Measurements from ENCODE around the gene C14orf180. TPM values are rescaled to one million over a fixed set of nuclear protein-coding genes. Genes with fewer than 3 reads are reported as not detected.

Gene C14orf180
- total RNA-seq, 1 experiment from 2014 or later: not detected

- Histone ChIP-seq H4K20me1 (ENCODE audit: insufficient read depth) (no peaks in the 10 kb centered on the region), H3K79me2 (ENCODE audit: low read depth) (no peaks in the 10 kb centered on the region), H3K27ac (no peak overlapping the region), H3F3A (ENCODE audit: insufficient read depth, low read depth) (no peaks in the 10 kb centered on the region), H3K4me3 (no peak overlapping the region), H3K27me3 (ENCODE audit: insufficient read depth, low read depth) (peaks cover 86% of the 10 kb centered on the region), H3K9me2 (ENCODE audit: insufficient read depth) (no peaks in the 10 kb centered on the region), H3K9me3 (ENCODE audit: insufficient read depth, low read depth) (no peaks in the 10 kb centered on the region), H2AFZ (no peak overlapping the region), H3K36me3 (ENCODE audit: low read depth) (no peaks in the 10 kb centered on the region), H3K4me1 (replicated peaks; ENCODE audit: insufficient read depth) (no peaks in the 10 kb centered on the region), H3K4me2 (no peak overlapping the region)
- ChIA-PET CTCF (no interaction called here), POLR2A (ENCODE audit: unreplicated experiment) (no interaction called here)
- BruUV-seq (replicated peaks): no TSS peak
- no peak for DNase-seq
- intact Hi-C loops (cut with micrococcal nuclease; ENCODE audit: unreplicated experiment): no loop called here
- TF ChIP-seq, protein P1, sequence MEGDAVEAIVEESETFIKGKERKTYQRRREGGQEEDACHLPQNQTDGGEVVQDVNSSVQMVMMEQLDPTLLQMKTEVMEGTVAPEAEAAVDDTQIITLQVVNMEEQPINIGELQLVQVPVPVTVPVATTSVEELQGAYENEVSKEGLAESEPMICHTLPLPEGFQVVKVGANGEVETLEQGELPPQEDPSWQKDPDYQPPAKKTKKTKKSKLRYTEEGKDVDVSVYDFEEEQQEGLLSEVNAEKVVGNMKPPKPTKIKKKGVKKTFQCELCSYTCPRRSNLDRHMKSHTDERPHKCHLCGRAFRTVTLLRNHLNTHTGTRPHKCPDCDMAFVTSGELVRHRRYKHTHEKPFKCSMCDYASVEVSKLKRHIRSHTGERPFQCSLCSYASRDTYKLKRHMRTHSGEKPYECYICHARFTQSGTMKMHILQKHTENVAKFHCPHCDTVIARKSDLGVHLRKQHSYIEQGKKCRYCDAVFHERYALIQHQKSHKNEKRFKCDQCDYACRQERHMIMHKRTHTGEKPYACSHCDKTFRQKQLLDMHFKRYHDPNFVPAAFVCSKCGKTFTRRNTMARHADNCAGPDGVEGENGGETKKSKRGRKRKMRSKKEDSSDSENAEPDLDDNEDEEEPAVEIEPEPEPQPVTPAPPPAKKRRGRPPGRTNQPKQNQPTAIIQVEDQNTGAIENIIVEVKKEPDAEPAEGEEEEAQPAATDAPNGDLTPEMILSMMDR (conservative IDR thresholded peaks at IDR 0.05): no peak
Observed at GRCh38 chr14:104537613-104537988, 42.0 kb upstream of the C14orf180 start.

GRCh38 chr14:104541905-104542465 lies 37.6 kb upstream of the C14orf180 start:
- Histone ChIP-seq H3K9me3 (ENCODE audit: insufficient read depth, low read depth) (no peaks in the 10 kb centered on the region), H3K4me3 (no peak overlapping the region), H3K36me3 (ENCODE audit: low read depth) (no peaks in the 10 kb centered on the region), H3K4me1 (replicated peaks; ENCODE audit: insufficient read depth) (no peaks in the 10 kb centered on the region), H3K4me2 (no peak overlapping the region), H3K9me2 (ENCODE audit: insufficient read depth) (no peaks in the 10 kb centered on the region), H2AFZ (no peak overlapping the region), H3K27ac (no peak overlapping the region), H4K20me1 (ENCODE audit: insufficient read depth) (no peaks in the 10 kb centered on the region), H3K79me2 (ENCODE audit: low read depth) (no peaks in the 10 kb centered on the region), H3K27me3 (ENCODE audit: insufficient read depth, low read depth) (peaks cover 89% of the 10 kb centered on the region), H3F3A (ENCODE audit: insufficient read depth, low read depth) (no peaks in the 10 kb centered on the region)
- TF ChIP-seq, protein P1 (conservative IDR thresholded peaks at IDR 0.05): no peak
- TF ChIP-seq EZH2 (IDR thresholded peaks at IDR 0.05; ENCODE audit: low read depth): no peak
- BruUV-seq (replicated peaks): no TSS peak
- CTCF ChIA-PET: no interaction called here
- POLR2A ChIA-PET (ENCODE audit: unreplicated experiment): no interaction called here
- DNase-seq: no peak
- intact Hi-C loops (cut with micrococcal nuclease; ENCODE audit: unreplicated experiment): no loop called here

DNA sequence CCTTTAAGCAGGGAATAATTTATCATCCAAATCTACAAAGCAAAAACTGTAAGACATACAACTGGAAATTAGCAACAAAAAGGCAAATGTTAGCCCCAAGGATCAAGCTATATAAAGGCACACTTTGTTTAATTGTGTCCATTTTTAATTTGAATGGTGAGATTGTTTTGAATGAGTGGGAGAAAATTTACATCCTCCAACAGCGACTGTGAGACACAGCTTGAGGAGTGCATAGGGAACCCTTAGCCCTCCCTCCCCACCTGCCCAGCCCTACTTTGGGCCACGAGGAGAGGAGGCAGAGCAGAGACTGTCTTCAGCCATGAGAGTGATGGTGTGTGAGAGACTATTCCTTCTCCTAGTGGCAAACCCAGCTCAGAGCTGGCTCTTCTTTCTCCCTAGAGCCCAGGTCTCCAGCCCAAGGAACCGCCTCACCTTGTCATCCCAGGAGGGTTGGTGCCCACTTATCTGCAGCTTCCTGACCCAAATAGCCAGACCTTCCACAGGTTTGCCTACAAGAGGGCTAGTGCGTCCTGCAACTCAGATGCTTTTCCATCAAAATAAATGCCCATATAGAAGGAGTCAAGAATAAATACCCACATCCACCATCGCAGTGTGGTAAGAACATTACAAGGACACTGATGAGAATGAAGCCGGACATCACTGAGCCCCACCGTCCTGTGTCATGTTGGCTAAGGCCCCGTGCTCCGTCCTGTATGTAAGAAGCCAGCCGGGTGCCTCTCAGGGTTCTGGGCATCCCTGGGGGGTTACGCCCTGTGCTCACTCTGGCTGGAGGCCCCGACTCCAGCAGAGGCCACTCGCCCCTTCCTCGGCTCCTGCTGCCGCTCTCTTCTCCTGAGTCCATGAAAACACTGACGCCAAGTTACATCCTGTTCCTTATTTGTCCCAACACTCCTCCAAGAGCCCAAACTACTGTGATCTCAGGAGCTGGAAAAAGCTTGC lies 36.4 kb upstream of the C14orf180 start:
- ChIA-PET POLR2A (ENCODE audit: unreplicated experiment) (no interaction called here), CTCF (no interaction called here)
- BruUV-seq (replicated peaks): no TSS peak
- Histone ChIP-seq H3K27ac (no peak overlapping the region), H3K79me2 (ENCODE audit: low read depth) (no peaks in the 10 kb centered on the region), H3F3A (ENCODE audit: insufficient read depth, low read depth) (no peaks in the 10 kb centered on the region), H3K27me3 (ENCODE audit: insufficient read depth, low read depth) (peaks cover 88% of the 10 kb centered on the region), H4K20me1 (ENCODE audit: insufficient read depth) (no peaks in the 10 kb centered on the region), H3K9me2 (ENCODE audit: insufficient read depth) (no peaks in the 10 kb centered on the region), H3K4me3 (no peak overlapping the region), H3K4me2 (no peak overlapping the region), H3K36me3 (ENCODE audit: low read depth) (no peaks in the 10 kb centered on the region), H2AFZ (no peak overlapping the region), H3K4me1 (replicated peaks; ENCODE audit: insufficient read depth) (no peaks in the 10 kb centered on the region), H3K9me3 (ENCODE audit: insufficient read depth, low read depth) (no peaks in the 10 kb centered on the region)
- intact Hi-C loops (cut with micrococcal nuclease; ENCODE audit: unreplicated experiment): no loop called here
- no peak for DNase-seq
- no peak for TF ChIP-seq EZH2 (IDR thresholded peaks at IDR 0.05; ENCODE audit: low read depth)
- TF ChIP-seq, protein P1 (conservative IDR thresholded peaks at IDR 0.05): no peak
